Measurements from ENCODE around the gene MED14. TPM values are rescaled to one million over a fixed set of nuclear protein-coding genes. Genes with fewer than 3 reads are reported as not detected.

The MED14 gene
- total and polyA plus RNA-seq, 10 of the 15 experiments (the other 5 are each of a cell fraction or from before 2014, with no cell fraction given): 8.8 to 99.4 (median 29.4) TPM

- TF ChIP-seq USF1 (IDR thresholded peaks at IDR 0.05; ENCODE audit: borderline replicate concordance, extremely low read length, insufficient read depth, low read depth, low read length) (no peak), SMARCA5 (IDR thresholded peaks at IDR 0.05) (peak; percentile 43; the same call in 1 of the 2 replicates), PKNOX1 (IDR thresholded peaks at IDR 0.05) (peak; percentile 70; the same call in 1 of the 2 replicates), NR2C1 (IDR thresholded peaks at IDR 0.05) (no peak), SMAD5 (IDR thresholded peaks at IDR 0.05; ENCODE audit: low read depth) (0 out of 2 replicates have a peak, but pooled peaks have one; percentile 18), MLLT1 (IDR thresholded peaks at IDR 0.05) (0 out of 2 replicates have a peak, but pooled peaks have one; percentile 51), MYC (IDR thresholded peaks at IDR 0.05; ENCODE audit: insufficient read depth, insufficient read length, insufficient replicate concordance, low read length, severe bottlenecking) (no peak), HCFC1 (IDR thresholded peaks at IDR 0.05; ENCODE audit: low read length) (no peak), POLR2AphosphoS2 (IDR thresholded peaks at IDR 0.05; ENCODE audit: low read depth, low read length) (peak; percentile 38; the same call in 1 of the 2 replicates), PBX3 (IDR thresholded peaks at IDR 0.05; ENCODE audit: insufficient replicate concordance, low read depth, low read length) (no peak), JUND (IDR thresholded peaks at IDR 0.05; ENCODE audit: low read depth, low read length) (no peak), REST (IDR thresholded peaks at IDR 0.05; ENCODE audit: low read depth, low read length) (no peak), CBX3 (IDR thresholded peaks at IDR 0.05; ENCODE audit: borderline replicate concordance, low read depth) (no peak), TAF1 (IDR thresholded peaks at IDR 0.05; ENCODE audit: borderline replicate concordance, low read depth, low read length) (peak; percentile 58), ZNF24 (IDR thresholded peaks at IDR 0.05) (no peak), ZZZ3 (IDR thresholded peaks at IDR 0.05; ENCODE audit: control insufficient read depth, insufficient read length, low read depth) (no peak), HSF1 (IDR thresholded peaks at IDR 0.05; ENCODE audit: low read depth, low read length) (no peak), PAX8 (IDR thresholded peaks at IDR 0.05) (no peak), MEF2A (IDR thresholded peaks at IDR 0.05; ENCODE audit: insufficient read depth, low read depth, low read length) (no peak)
Observed at GRCh38 chrX:40735325-40736169, at the start of gene MED14 (continued).

Data from GM12878 (cell line).